Esophagus muscularis mucosa (tissue), 4 donors: ENCODE data around the gene KIF3A.

ENCODE experiments used
- EP300 ChIP-seq: sonication (generic); formaldehyde crosslinking; IDR thresholded peaks from one replicate; pipeline ENCODE4 v1.6.1; 2017; ENCODE audit warnings: antibody characterized with exemption
- POLR2A ChIP-seq: fragments of 450-650 bp; IDR thresholded peaks from one replicate; pipeline ENCODE4 v1.6.1; 2017; ENCODE audit warnings: antibody characterized with exemption, moderate library complexity, mild to moderate bottlenecking, low read depth
- POLR2AphosphoS5 ChIP-seq, 2 donors: sonication (generic); formaldehyde crosslinking; IDR thresholded peaks; one replicate each; pipeline ENCODE4 v1.6.1; 2017; ENCODE audit warnings: antibody characterized with exemption in 2 of 2
- TF ChIP-seq, protein P1 (sequence below), 3 experiments: fragments of 200-600 bp in 2 of 3; fragments of 450-650 bp in 1 of 3; sonication (generic) in 2 of 3; IDR thresholded peaks; one replicate each; pipeline ENCODE4 v1.5.1; 2017 to 2019; ENCODE audit warnings: antibody characterized with exemption in 3 of 3, mild to moderate bottlenecking in 2 of 3, moderate library complexity in 1 of 3

DNA sequence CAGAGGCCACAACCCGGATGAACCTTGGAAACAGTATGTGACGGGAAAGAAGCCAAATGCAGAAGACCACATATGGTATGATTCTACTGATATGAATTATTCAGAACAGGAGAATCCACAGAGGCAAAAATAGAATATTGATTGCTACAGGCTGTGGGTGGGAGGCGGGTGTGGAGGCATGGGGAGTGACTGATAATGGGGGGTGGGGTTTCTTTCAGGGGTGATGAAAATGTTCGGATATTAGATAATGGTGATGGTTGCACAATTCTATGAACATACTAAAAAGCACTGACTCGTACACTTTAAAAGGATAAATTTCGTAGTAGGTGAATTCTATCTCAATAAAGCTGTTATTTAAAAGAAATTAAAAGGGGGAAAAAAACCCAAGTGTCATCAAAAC is 52.9 kb downstream of the KIF3A start:
- TF ChIP-seq, protein P1, sequence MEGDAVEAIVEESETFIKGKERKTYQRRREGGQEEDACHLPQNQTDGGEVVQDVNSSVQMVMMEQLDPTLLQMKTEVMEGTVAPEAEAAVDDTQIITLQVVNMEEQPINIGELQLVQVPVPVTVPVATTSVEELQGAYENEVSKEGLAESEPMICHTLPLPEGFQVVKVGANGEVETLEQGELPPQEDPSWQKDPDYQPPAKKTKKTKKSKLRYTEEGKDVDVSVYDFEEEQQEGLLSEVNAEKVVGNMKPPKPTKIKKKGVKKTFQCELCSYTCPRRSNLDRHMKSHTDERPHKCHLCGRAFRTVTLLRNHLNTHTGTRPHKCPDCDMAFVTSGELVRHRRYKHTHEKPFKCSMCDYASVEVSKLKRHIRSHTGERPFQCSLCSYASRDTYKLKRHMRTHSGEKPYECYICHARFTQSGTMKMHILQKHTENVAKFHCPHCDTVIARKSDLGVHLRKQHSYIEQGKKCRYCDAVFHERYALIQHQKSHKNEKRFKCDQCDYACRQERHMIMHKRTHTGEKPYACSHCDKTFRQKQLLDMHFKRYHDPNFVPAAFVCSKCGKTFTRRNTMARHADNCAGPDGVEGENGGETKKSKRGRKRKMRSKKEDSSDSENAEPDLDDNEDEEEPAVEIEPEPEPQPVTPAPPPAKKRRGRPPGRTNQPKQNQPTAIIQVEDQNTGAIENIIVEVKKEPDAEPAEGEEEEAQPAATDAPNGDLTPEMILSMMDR (IDR thresholded peaks at IDR 0.05), result no peak
- TF ChIP-seq POLR2A (no peak), POLR2AphosphoS5 (IDR thresholded peaks at IDR 0.05) (no peak), EP300 (no peak)
